K562 (cell line): ENCODE measurements around the gene LIG3. TPM values are rescaled to one million over a fixed set of nuclear protein-coding genes. Genes with fewer than 3 reads are reported as not detected.

Experiments
- ATAC-seq: fragments of 200-7000 bp; cut with Tn5 transposase; 3 replicates; pipeline ENCODE4 v1.9.1; 2020; ENCODE audit warnings: moderate library complexity
- BruUV-seq: library from RNA; stranded (reverse); fragments of 400-500 nt; replicated peaks from 2 replicates; lab custom pipeline; 2021; lab: Mats Ljungman, UMichigan
- CTCF ChIA-PET: fragments of 300-600 bp; formaldehyde crosslinking; extraction: SDS; loops from one replicate; lab custom pipeline; 2021; ENCODE audit warnings: low intra/inter-chr PET ratio; lab: Yijun Ruan, JAX
- POLR2A ChIA-PET: fragments of 300-600, 350-650 bp; sonication (Branson Sonifier 250); formaldehyde crosslinking; extraction: SDS; loops from one replicate; lab custom pipeline; 2021; ENCODE audit warnings: antibody characterized with exemption, inconsistent platforms; lab: Yijun Ruan, JAX
- DNase-seq, 4 experiments: peaks; one replicate each; pipeline versions ENCODE4 v3.0.0 to v3.0.0-alpha.2; 2011 to 2018; ENCODE audit warnings: low spot score in 3 of 4, mixed read lengths in 3 of 4; ENCODE audit errors: extremely low read depth in 1 of 4
- FAIRE-seq: peaks from 2 replicates; lab custom pipeline; 2011; peaks lifted over from hg19 to GRCh38; lab: Jason Lieb, UNC
- H2AFZ ChIP-seq: 2 replicates; pipeline ENCODE4 v1.6.0; 2011; ENCODE audit warnings: low read depth, low read length, control low read depth, inconsistent platforms
- H3K27ac ChIP-seq: fragments of 200-600 bp; 3 replicates; pipeline ENCODE4 v1.8.0; 2011; ENCODE audit warnings: low read depth, mild to moderate bottlenecking, control low read depth, inconsistent platforms, low read length, moderate library complexity, mixed read lengths; ENCODE audit errors: extremely low read depth
- H3K27me3 ChIP-seq, 2 experiments: fragments of 300-600 bp in 1 of 2; 2 replicates in 1 of 2; 3 replicates in 1 of 2; pipeline versions ENCODE4 v1.6.0 to v1.8.0; 2011; ENCODE audit warnings: inconsistent platforms in 2 of 2, low read length in 2 of 2, mild to moderate bottlenecking in 1 of 2, mixed read lengths in 1 of 2, moderate library complexity in 1 of 2; ENCODE audit not compliant: control insufficient read depth in 2 of 2, insufficient read depth in 2 of 2
- H3K36me3 ChIP-seq: fragments of 300-600 bp; 3 replicates; pipeline ENCODE4 v1.8.0; 2011; ENCODE audit warnings: mild to moderate bottlenecking, low read length, inconsistent platforms; ENCODE audit not compliant: control insufficient read depth, insufficient read depth
- H3K4me1 ChIP-seq, 2 experiments: fragments of 200-600 bp in 1 of 2; replicated peaks in 1 of 2; 2 replicates in 1 of 2; 3 replicates in 1 of 2; pipeline versions ENCODE4 v1.5.1 to v1.8.0; 2011; ENCODE audit warnings: inconsistent platforms in 2 of 2, low read length in 2 of 2, mild to moderate bottlenecking in 1 of 2, mixed read lengths in 1 of 2, moderate library complexity in 1 of 2; ENCODE audit not compliant: control insufficient read depth in 2 of 2, insufficient read depth in 2 of 2
- H3K4me2 ChIP-seq: 2 replicates; pipeline ENCODE4 v1.6.1; 2011; ENCODE audit warnings: low read length, control low read depth, inconsistent platforms, mixed read lengths; ENCODE audit not compliant: insufficient read depth
- H3K4me3 ChIP-seq: fragments of 200-600 bp; sonication (generic), shearing (Covaris generic); 2 replicates; pipeline ENCODE4 v1.5.1; 2016; ENCODE audit warnings: control low read depth, inconsistent platforms
- H3K79me2 ChIP-seq: fragments of 200-600 bp; 3 replicates; pipeline ENCODE4 v1.8.0; 2011; ENCODE audit warnings: low read length, inconsistent platforms; ENCODE audit not compliant: control insufficient read depth, insufficient read depth
- H3K9ac ChIP-seq, 2 experiments: 2 replicates each; pipeline versions ENCODE4 v1.6.0 to v1.6.1; 2011; ENCODE audit warnings: low read depth in 2 of 2, low read length in 2 of 2, control low read depth in 1 of 2, inconsistent platforms in 1 of 2, mild to moderate bottlenecking in 1 of 2, mixed read lengths in 1 of 2; ENCODE audit not compliant: insufficient read depth in 1 of 2
- H3K9me1 ChIP-seq: one replicate; pipeline ENCODE4 v1.6.0; 2011; ENCODE audit warnings: inconsistent platforms, mild to moderate bottlenecking, low read length, moderate library complexity; ENCODE audit not compliant: control insufficient read depth, insufficient read depth
- H3K9me3 ChIP-seq: replicated peaks from 2 replicates; pipeline ENCODE4 v1.5.1; 2011; ENCODE audit warnings: low read depth, low read length, inconsistent platforms; ENCODE audit not compliant: control insufficient read depth, insufficient read depth
- H4K20me1 ChIP-seq: replicated peaks from 2 replicates; pipeline ENCODE4 v1.6.1; 2011; ENCODE audit warnings: low read length, inconsistent platforms, mixed read lengths; ENCODE audit not compliant: control insufficient read depth, insufficient read depth
- ARNT ChIP-seq, 2 experiments: fragments of 450-650 bp; IDR thresholded peaks; 2 replicates each; pipeline ENCODE4 v1.6.1; 2016; ENCODE audit warnings: mild to moderate bottlenecking in 1 of 2
- CHCHD3 ChIP-seq: fragments of 250-450 bp; sonication (Bioruptor Pico); IDR thresholded peaks from 2 replicates; pipeline ENCODE4 v2.1.2; 2022; ENCODE audit warnings: mild to moderate bottlenecking
- GATA2 ChIP-seq: sonication (generic); formaldehyde crosslinking; IDR thresholded peaks from 2 replicates; pipeline ENCODE4 v1.4.0; 2020; ENCODE audit warnings: mild to moderate bottlenecking, missing genetic modification reagents
- HLTF ChIP-seq: fragments of 450-650 bp; IDR thresholded peaks from 2 replicates; pipeline ENCODE4 v1.6.1; 2016
- HNRNPL ChIP-seq: fragments of 200-400 bp; formaldehyde crosslinking; IDR thresholded peaks from 2 replicates; pipeline ENCODE4 v1.6.1; 2017; ENCODE audit warnings: low read depth, mild to moderate bottlenecking, low read length
- HOMEZ ChIP-seq: fragments of 250-450 bp; sonication (Bioruptor Pico); IDR thresholded peaks from 2 replicates; pipeline ENCODE4 v1.4.0; 2020; ENCODE audit warnings: mild to moderate bottlenecking, moderate library complexity
- MYBL2 ChIP-seq, 2 experiments: fragments of 450-650 bp in 1 of 2; sonication (generic) in 1 of 2; formaldehyde crosslinking in 1 of 2; IDR thresholded peaks; 2 replicates each; pipeline versions ENCODE4 v1.6.1 to v1.8.1; 2017 to 2022; ENCODE audit warnings: borderline replicate concordance in 1 of 2, inconsistent platforms in 1 of 2, low read depth in 1 of 2, mild to moderate bottlenecking in 1 of 2, missing genetic modification reagents in 1 of 2, moderate library complexity in 1 of 2
- RBM22 ChIP-seq: fragments of 200-400 bp; formaldehyde crosslinking; IDR thresholded peaks from 2 replicates; pipeline ENCODE4 v1.6.1; 2018; ENCODE audit warnings: low read length, low read depth; ENCODE audit not compliant: poor library complexity, severe bottlenecking
- ZNF133 ChIP-seq: fragments of 250-450 bp; sonication (Bioruptor Pico); IDR thresholded peaks from 2 replicates; pipeline ENCODE4 v1.4.0; 2020; ENCODE audit warnings: mild to moderate bottlenecking
- ZNF280A ChIP-seq: fragments of 450-650 bp; IDR thresholded peaks from 2 replicates; pipeline ENCODE4 v1.6.1; 2018; ENCODE audit warnings: mild to moderate bottlenecking, low read depth; ENCODE audit not compliant: partially characterized antibody
- ZNF41 ChIP-seq: fragments of 250-450 bp; sonication (Bioruptor Pico); conservative IDR thresholded peaks from 2 replicates; pipeline ENCODE4 v1.4.0; 2020; ENCODE audit warnings: mild to moderate bottlenecking
- ZNF75A ChIP-seq: fragments of 450-650 bp; formaldehyde crosslinking; IDR thresholded peaks from 2 replicates; pipeline ENCODE4 v1.4.0; 2020; ENCODE audit warnings: mild to moderate bottlenecking
- WGBS: fragments of 100-300 bp; shearing (Covaris generic); methylation state at CpG from one replicate; pipeline ENCODE4 v1.1.6; 2016; ENCODE audit warnings: low coverage, mixed read lengths; ENCODE audit not compliant: insufficient coverage; ENCODE audit errors: missing lambda C conversion rate; 5-methylcytosine and 5-hydroxymethylcytosine counted together
- in situ Hi-C: fragments of 300-500 bp; cut with MboI; formaldehyde crosslinking; loops from 4 replicates; pipeline ENCODE4 v1.15.0; 2018; ENCODE audit warnings: inconsistent platforms, mixed read lengths
- intact Hi-C: fragments of 100-400 bp; cut with micrococcal nuclease; formaldehyde crosslinking; loops from 2 replicates; pipeline ENCODE4 v1.14.2; 2022
- polyA plus RNA-seq, 8 experiments: library from polyadenylated mRNA; depleted of rRNA in 4 of 8; stranded (reverse) in 5 of 8; unstranded in 3 of 8; fragments of >200 nt; fragmentation: Nextera tagmentation in 2 of 8; fragmentation: Illumina TruSeq in 1 of 8; extraction: Ambion mirVana in 2 of 8; extraction: Trizol in 1 of 8; gene quantifications; 2 replicates each; pipeline versions ENCODE4 v1.2.1 to v1.2.3, GENCODE V29; 2011 to 2014; ENCODE audit warnings: inconsistent platforms in 1 of 8, missing spikeins in 1 of 8
- total RNA-seq, 7 experiments: library from RNA; depleted of rRNA in 6 of 7; stranded (reverse); fragments of >200 nt in 6 of 7; fragmentation: Illumina TruSeq in 2 of 7; extraction: Trizol in 2 of 7; gene quantifications; 2 replicates each; pipeline versions ENCODE4 v1.2.1 to v1.2.3, GENCODE V29; 2011 to 2021; ENCODE audit warnings: low replicate concordance in 1 of 7

Gene LIG3
- total and polyA plus RNA-seq, 9 of the 15 experiments (the other 6 are each of a cell fraction or from before 2014, with no cell fraction given) = 7.6 to 75.0 (median 43.0) TPM

- 54% methylated on average over 1 of the region's 1 CpG for WGBS
- Histone ChIP-seq H3K79me2 (no peaks in the 10 kb centered on the region; the same call in 1 of the 3 replicates), H3K9ac (no peak overlapping the region), H3K9me3 (no peaks in the 10 kb centered on the region), H3K4me3 (no peak overlapping the region), H4K20me1 (no peaks in the 10 kb centered on the region), H3K27ac (no peak overlapping the region), H3K4me2 (no peak overlapping the region), H3K27me3 (no peaks in the 10 kb centered on the region), H3K4me1 (peaks cover 4 to 8% of the 10 kb centered on the region in 2 experiments; a peak in 3 of 5 replicates), H3K36me3 (no peaks in the 10 kb centered on the region), H3K9me1 (no peaks in the 10 kb centered on the region), H2AFZ (no peak overlapping the region)
- DNase-seq (no peak), ATAC-seq (no peak), FAIRE-seq (no peak)
- ChIA-PET POLR2A (interaction anchor here (0.7 to 3.4 kb wide), 6 partner anchors 11 to 186 kb away, joined by 3 to 20 read pairs (median 4); partner anchors contain the start of gene RFFL), CTCF (no interaction called here)
- no peak for TF ChIP-seq GATA2 (CRISPR knock-in tag)
- TF ChIP-seq ARNT (IDR thresholded peaks at IDR 0.05) = peak in 1 of 2 experiments; percentile 100; a peak in 2 of 4 replicates
- intact Hi-C loops = no loop called here
- in situ Hi-C loops = no loop called here
- no TSS peak for BruUV-seq
Measured at GRCh38 chr17:35053204-35053603, 72.9 kb downstream of the LIG3 start.

GRCh38 chr17:35056013-35056412 lies 75.7 kb downstream of the LIG3 start:
- Histone ChIP-seq H3K79me2 (no peaks in the 10 kb centered on the region; the same call in 1 of the 3 replicates), H3K9me1 (no peaks in the 10 kb centered on the region), H3K27me3 (no peaks in the 10 kb centered on the region), H3K27ac (no peak overlapping the region), H3K9me3 (no peaks in the 10 kb centered on the region), H4K20me1 (no peaks in the 10 kb centered on the region), H3K9ac (no peak overlapping the region), H3K4me3 (no peak overlapping the region), H2AFZ (no peak overlapping the region), H3K4me1 (peaks cover 8 to 11% of the 10 kb centered on the region in 2 experiments; a peak in 3 of 5 replicates), H3K4me2 (no peak overlapping the region), H3K36me3 (no peaks in the 10 kb centered on the region)
- intact Hi-C loops = no loop called here
- ChIA-PET CTCF (no interaction called here), POLR2A (interaction anchor here (0.9 to 3.4 kb wide), 2 partner anchors 8 to 9 kb away, joined by 4 to 20 read pairs; partner anchors contain the start of gene RFFL)
- in situ Hi-C loops = no loop called here
- ATAC-seq (no peak), FAIRE-seq (peak; percentile 11), DNase-seq (no peak)
- no TSS peak for BruUV-seq
- WGBS = 68% methylated on average over 3 of the region's 3 CpGs
- TF ChIP-seq MYBL2 (IDR thresholded peaks at IDR 0.05; ENCODE audit: low read depth) (no peak), MYBL2 (CRISPR knock-in tag; IDR thresholded peaks at IDR 0.05; ENCODE audit: borderline replicate concordance) (no peak), ZNF75A (CRISPR knock-in tag) (no peak), HLTF (no peak), HNRNPL (no peak), ZNF280A (no peak), CHCHD3 (CRISPR knock-in tag) (no peak), RBM22 (no peak), HOMEZ (CRISPR knock-in tag) (no peak), ZNF133 (CRISPR knock-in tag) (no peak), ZNF41 (CRISPR knock-in tag) (no peak)
